ENCODE data around the gene RNF186. TPM values are rescaled to one million over a fixed set of nuclear protein-coding genes. Genes with fewer than 3 reads are reported as not detected.

RNF186 gene
- total and polyA plus RNA-seq, 2 of the 13 experiments (the other 11 are each of a cell fraction or from before 2014, with no cell fraction given), result 0.07 to 0.20 TPM

- Histone ChIP-seq H3K9ac (ENCODE audit: insufficient read depth, low read depth, low read length) (no peak overlapping the region), H3K9me3 (ENCODE audit: low read length) (no peaks in the 10 kb centered on the region), H3K27ac (ENCODE audit: extremely low read length, insufficient read depth, low read length) (no peak overlapping the region), H3K4me2 (ENCODE audit: low read depth, low read length) (no peak overlapping the region), H3K27me3 (ENCODE audit: control insufficient read depth in 1 of 2, insufficient read depth in 2 of 2, low read length in 2 of 2) (no peaks in the 10 kb centered on the region), H3K36me3 (replicated peaks in 1 of 2; ENCODE audit: control insufficient read depth in 1 of 2, insufficient read depth in 2 of 2, low read length in 2 of 2) (no peaks in the 10 kb centered on the region), H4K20me1 (ENCODE audit: insufficient read depth, low read length) (no peaks in the 10 kb centered on the region), H3K4me3 (replicated peaks in 1 of 3; ENCODE audit: insufficient read depth in 1 of 3, low read depth in 2 of 3, low read length in 3 of 3) (no peak overlapping the region), H2AFZ (ENCODE audit: low read length) (no peak overlapping the region), H3K4me1 (ENCODE audit: insufficient read depth, low read length) (peaks cover 22% of the 10 kb centered on the region), H3K79me2 (ENCODE audit: insufficient read depth, low read length) (no peaks in the 10 kb centered on the region)
- CTCF ChIA-PET (ENCODE audit: low intra/inter-chr PET ratio, low total read pairs), result no interaction called here
- no peak for TF ChIP-seq AHR (CRISPR knock-in tag; IDR thresholded peaks at IDR 0.05)
- no peak for TF ChIP-seq ZNF619 (CRISPR knock-in tag; IDR thresholded peaks at IDR 0.05)
- no peak for TF ChIP-seq NR0B2 (CRISPR knock-in tag; IDR thresholded peaks at IDR 0.05)
- no peak for TF ChIP-seq ZNF10 (CRISPR knock-in tag; IDR thresholded peaks at IDR 0.05; ENCODE audit: borderline replicate concordance, low read depth)
- TF ChIP-seq ZNF766 (CRISPR knock-in tag; IDR thresholded peaks at IDR 0.05; ENCODE audit: borderline replicate concordance), result no peak
- TF ChIP-seq ZNF512 (CRISPR knock-in tag; IDR thresholded peaks at IDR 0.05), result no peak
- no peak for TF ChIP-seq ZNF350 (CRISPR knock-in tag; IDR thresholded peaks at IDR 0.05; ENCODE audit: borderline replicate concordance, low read depth)
- no TSS peak for BruUV-seq (replicated peaks)
- intact Hi-C loops (cut with micrococcal nuclease; ENCODE audit: unreplicated experiment) (no loop called here), in situ Hi-C loops (cut with HindIII; ENCODE audit: extremely low pct_ligation_motif_present, low pct_unique_long_range_greater_than_20kb) (no loop called here)
- FAIRE-seq (no peak), DNase-seq (ENCODE audit: low spot score) (no peak), ATAC-seq (no peak)
- POLR2A ChIA-PET, result no interaction called here
- WGBS (ENCODE audit: low lambda C conversion rate), result 82% methylated on average over 6 of the region's 6 CpGs
These were observed 21.6 kb downstream of the RNF186 start for GRCh38 chr1:19793360-19794046.

Measured in HepG2 (cell line).